GM12891 (cell line): ENCODE results near the gene HEATR1.

Experiments used
- PAX5 ChIP-seq: IDR thresholded peaks from 2 replicates; pipeline ENCODE4 v1.6.1; 2011; ENCODE audit warnings: low read length, moderate library complexity, mild to moderate bottlenecking; ENCODE audit not compliant: insufficient read depth, severe bottlenecking
- POLR2A ChIP-seq: IDR thresholded peaks from 2 replicates; pipeline ENCODE4 v1.6.1; 2011; ENCODE audit warnings: low read depth, low read length, control low read depth
- POLR2AphosphoS5 ChIP-seq: IDR thresholded peaks from 2 replicates; pipeline ENCODE4 v1.6.1; 2011; ENCODE audit warnings: low read depth, low read length, control low read depth
- SPI1 ChIP-seq: IDR thresholded peaks from 2 replicates; pipeline ENCODE4 v1.6.1; 2011; ENCODE audit warnings: low read depth, low read length, control low read depth
- TAF1 ChIP-seq: IDR thresholded peaks from 2 replicates; pipeline ENCODE4 v1.6.1; 2011; ENCODE audit warnings: low read depth, low read length, control low read depth

DNA sequence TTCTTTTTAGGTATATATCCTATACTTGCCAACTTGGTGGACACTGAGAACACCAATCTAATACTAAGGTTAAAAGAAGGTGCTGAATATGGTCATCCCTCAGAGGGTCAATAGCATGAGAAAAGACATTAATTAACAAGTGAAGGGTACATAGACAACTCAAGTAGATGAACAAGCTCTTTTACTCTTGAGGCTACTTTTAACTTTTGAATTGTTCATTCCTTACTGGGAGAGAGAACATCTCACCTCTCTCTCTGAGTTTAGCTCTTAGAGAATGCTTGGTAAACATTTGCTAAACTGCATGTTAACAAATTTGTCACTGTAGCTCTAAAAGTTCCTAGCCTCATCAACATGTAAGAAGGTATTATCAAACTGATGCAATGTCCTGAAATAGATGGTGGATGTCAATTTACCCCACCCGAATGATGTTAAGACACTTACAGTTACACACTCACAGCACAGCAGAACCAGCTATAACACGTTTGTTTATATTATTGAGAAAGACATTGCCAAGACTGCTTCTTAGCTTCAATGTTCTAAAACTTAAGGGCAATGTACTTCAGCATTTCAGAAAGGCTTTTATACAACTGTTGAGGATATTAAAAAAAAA lies 35.9 kb downstream of the HEATR1 start:
- TF ChIP-seq POLR2A (no peak), POLR2AphosphoS5 (no peak), TAF1 (no peak), SPI1 (no peak), PAX5 (no peak)
